DND-41 (cell line): ENCODE measurements around the gene KCNJ15.

Experiments used
- CTCF ChIP-seq: IDR thresholded peaks from 2 replicates; pipeline ENCODE4 v1.5.1; 2012; ENCODE audit warnings: borderline replicate concordance, low read length, moderate library complexity, mild to moderate bottlenecking; ENCODE audit not compliant: poor library complexity, severe bottlenecking; ENCODE audit errors: extremely low read depth
- EZH2 ChIP-seq: IDR thresholded peaks from 3 replicates; pipeline ENCODE4 v1.6.1; 2012; ENCODE audit warnings: borderline replicate concordance, low read depth, mild to moderate bottlenecking, moderate library complexity, low read length, inconsistent platforms; ENCODE audit not compliant: severe bottlenecking

DNA sequence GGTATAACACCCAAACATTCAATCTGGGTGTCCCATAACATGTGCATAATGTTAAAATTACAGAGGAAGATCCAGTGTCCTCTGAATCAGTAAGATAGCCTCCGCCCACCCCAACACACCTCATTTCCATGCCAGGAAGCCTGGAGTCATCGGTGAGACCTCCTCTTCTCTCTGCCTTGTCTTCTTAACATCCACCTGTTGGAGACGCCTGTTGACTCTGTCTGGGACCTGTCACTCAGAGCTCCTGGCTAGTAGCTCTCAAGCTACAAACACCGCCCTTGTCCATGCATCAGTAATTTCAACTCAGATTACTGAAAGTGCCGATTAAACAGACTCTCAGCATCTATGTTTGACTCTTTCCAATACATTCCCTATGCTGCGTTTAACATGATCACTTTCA, 27.4 kb downstream of the KCNJ15 start:
- TF ChIP-seq CTCF (no peak), EZH2 (no peak)
